ENCODE data around the gene GSG1L.
"Not testable (repeated sequence)": the region's sequence is repeated elsewhere in the genome, so short reads cannot be mapped to it uniquely, and the experiment has no call there.

The GSG1L gene

GRCh38 chr16:28011971-28012445 lies 51.5 kb downstream of the GSG1L start:
- no peak for DNase-seq

- DNase-seq: no peak
Measured at GRCh38 chr16:28011223-28011622, 52.3 kb downstream of the GSG1L start.

- no peak for DNase-seq
Measured at GRCh38 chr16:28010671-28011070, 52.8 kb downstream of the GSG1L start.

GRCh38 chr16:28009586-28010373 lies 53.7 kb downstream of the GSG1L start:
- no peak for DNase-seq

GRCh38 chr16:28003923-28004322 lies 59.6 kb downstream of the GSG1L start:
- DNase-seq: no peak

GRCh38 chr16:28003021-28003865 lies 60.3 kb downstream of the GSG1L start:
- DNase-seq: no peak

GRCh38 chr16:28001642-28002041 lies 61.9 kb downstream of the GSG1L start:
- no peak for DNase-seq

- DNase-seq: no peak
Measured at GRCh38 chr16:28001184-28001583, 62.3 kb downstream of the GSG1L start.

GRCh38 chr16:28000314-28001169 lies 63.0 kb downstream of the GSG1L start:
- no peak for DNase-seq

GRCh38 chr16:27999687-28000086 lies 63.8 kb downstream of the GSG1L start:
- DNase-seq: no peak

- no peak for DNase-seq
Measured at GRCh38 chr16:27995378-27995777, 68.1 kb downstream of the GSG1L start.

- DNase-seq: no peak
Measured at GRCh38 chr16:27994686-27995085, 68.8 kb downstream of the GSG1L start.

GRCh38 chr16:27993587-27993986 lies 69.9 kb downstream of the GSG1L start:
- DNase-seq: no peak

GRCh38 chr16:27991876-27992275 lies 71.6 kb downstream of the GSG1L start:
- no peak for DNase-seq

GRCh38 chr16:27985981-27986380 lies 77.5 kb downstream of the GSG1L start:
- DNase-seq: no peak

- no peak for DNase-seq
Measured at GRCh38 chr16:27984121-27984520, 79.4 kb downstream of the GSG1L start.

- no peak for DNase-seq
Measured at GRCh38 chr16:27983244-27983643, 80.3 kb downstream of the GSG1L start.

- no peak for DNase-seq
Measured at GRCh38 chr16:27982184-27982583, 81.3 kb downstream of the GSG1L start.

- no peak for DNase-seq
Measured at GRCh38 chr16:27980919-27981700, 82.4 kb downstream of the GSG1L start.

- DNase-seq: no peak
Measured at GRCh38 chr16:27980076-27980775, 83.3 kb downstream of the GSG1L start.

GRCh38 chr16:27979668-27980067 lies 83.8 kb downstream of the GSG1L start:
- DNase-seq: not testable (repeated sequence)

- no peak for DNase-seq
Measured at GRCh38 chr16:27978876-27979275, 84.6 kb downstream of the GSG1L start.
